Measurements from ENCODE around the gene SNTG2. TPM values are rescaled to one million over a fixed set of nuclear protein-coding genes. Genes with fewer than 3 reads are reported as not detected.

Gene SNTG2
- total and polyA plus RNA-seq, 2 donors (not counting 3 experiments of a cell fraction or from before 2014, with no cell fraction given), result not detected

DNA sequence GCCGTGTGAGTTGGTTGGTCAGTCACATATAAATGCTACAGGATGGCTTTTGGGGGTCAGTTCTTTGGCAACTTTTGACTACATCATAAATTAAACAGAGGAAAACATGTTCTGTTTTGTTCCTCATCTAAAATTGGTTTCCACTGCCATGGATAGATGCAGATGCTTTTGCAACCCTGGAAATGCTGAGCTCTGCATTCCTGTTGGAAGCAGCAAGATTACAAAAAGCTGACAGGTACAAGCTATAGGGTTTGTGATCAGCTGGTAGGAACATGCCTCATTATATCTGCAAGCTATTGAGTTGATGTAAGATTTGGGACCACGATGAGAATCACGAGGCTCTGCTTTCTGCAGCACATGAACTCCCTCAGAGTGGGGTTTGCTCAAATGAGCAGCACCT lies 255.2 kb downstream of the SNTG2 start:
- no peaks in the 10 kb centered on the region for H3K4me1 ChIP-seq (ENCODE audit: control insufficient read depth, extremely low read depth, insufficient read depth, low read length)
- H3K4me3 ChIP-seq (replicated peaks in 1 of 3; ENCODE audit: insufficient read depth in 1 of 3, low read depth in 1 of 3, low read length in 3 of 3), result no peak overlapping the region
- no peaks in the 10 kb centered on the region for H3K36me3 ChIP-seq (ENCODE audit: control insufficient read depth in 2 of 2, extremely low read depth in 1 of 2, insufficient read depth in 2 of 2, low read length in 2 of 2)
- H3K9me3 ChIP-seq (replicated peaks; ENCODE audit: control insufficient read depth, insufficient read depth, low read length), result peaks cover 7% of the 10 kb centered on the region
- POLR2A ChIA-PET, result no interaction called here
- H3K9ac ChIP-seq (replicated peaks; ENCODE audit: extremely low read depth, insufficient read depth, low read length), result no peak overlapping the region
- H3K9me1 ChIP-seq (replicated peaks; ENCODE audit: control insufficient read depth, extremely low read depth, insufficient read depth, low read length), result no peaks in the 10 kb centered on the region
- H4K20me1 ChIP-seq (replicated peaks; ENCODE audit: control insufficient read depth, extremely low read depth, insufficient read depth, low read length), result no peaks in the 10 kb centered on the region
- FAIRE-seq, result no peak
- no peaks in the 10 kb centered on the region for H3K27me3 ChIP-seq (ENCODE audit: control insufficient read depth in 2 of 2, insufficient read depth in 2 of 2, low read length in 2 of 2)
- H2AFZ ChIP-seq (ENCODE audit: low read depth, low read length), result no peak overlapping the region
- no peak overlapping the region for H3K4me2 ChIP-seq (ENCODE audit: insufficient read depth, low read length)
- CTCF ChIA-PET, result no interaction called here
- H3K27ac ChIP-seq (ENCODE audit: insufficient read depth, low read depth, low read length), result no peak overlapping the region
- dilution Hi-C loops (cut with MboI; ENCODE audit: extremely low pct_ligation_motif_present, low sequenced_read_pairs) (no loop called here), intact Hi-C loops (cut with micrococcal nuclease) (no loop called here)
- BruUV-seq (replicated peaks), result no TSS peak
- TF ChIP-seq FOS (IDR thresholded peaks at IDR 0.05; ENCODE audit: borderline replicate concordance, insufficient read depth, low read length) (no peak), GATA2 (IDR thresholded peaks at IDR 0.05; ENCODE audit: insufficient read depth, insufficient read length, low read depth, low read length) (no peak), CTCF (IDR thresholded peaks at IDR 0.05; ENCODE audit: extremely low read depth in 1 of 2, insufficient read depth in 1 of 2, low read depth in 1 of 2, low read length in 2 of 2) (no peak), MYC (IDR thresholded peaks at IDR 0.05; ENCODE audit: low read depth, low read length) (no peak), POLR2A (IDR thresholded peaks at IDR 0.05; ENCODE audit: low read depth, low read length) (no peak), JUN (IDR thresholded peaks at IDR 0.05; ENCODE audit: borderline replicate concordance, insufficient read depth, insufficient read length, low read depth) (no peak), POLR2AphosphoS5 (IDR thresholded peaks at IDR 0.05; ENCODE audit: insufficient read depth, low read depth, low read length) (no peak), EZH2 (IDR thresholded peaks at IDR 0.05; ENCODE audit: borderline replicate concordance, low read depth, low read length, severe bottlenecking) (no peak)
- TF ChIP-seq, protein P1, sequence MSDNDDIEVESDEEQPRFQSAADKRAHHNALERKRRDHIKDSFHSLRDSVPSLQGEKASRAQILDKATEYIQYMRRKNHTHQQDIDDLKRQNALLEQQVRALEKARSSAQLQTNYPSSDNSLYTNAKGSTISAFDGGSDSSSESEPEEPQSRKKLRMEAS (IDR thresholded peaks at IDR 0.05; ENCODE audit: insufficient read depth, insufficient read length), result no peak
- no peak for DNase-seq (ENCODE audit: low read depth, low spot score)
- no peaks in the 10 kb centered on the region for H3K79me2 ChIP-seq (ENCODE audit: control insufficient read depth, insufficient read depth, low read length)
